Ishikawa (cell line): Measurements from ENCODE around the gene DCAF6.

Experiments
- CEBPB ChIP-seq: IDR thresholded peaks from 2 replicates; pipeline ENCODE4 v1.6.1; 2012
- CREB1 ChIP-seq: IDR thresholded peaks from 2 replicates; pipeline ENCODE4 v1.6.1; 2012; ENCODE audit warnings: low read depth
- EGR1 ChIP-seq: IDR thresholded peaks from 2 replicates; pipeline ENCODE4 v1.6.1; 2012
- EP300 ChIP-seq: IDR thresholded peaks from 2 replicates; pipeline ENCODE4 v1.6.1; 2012; ENCODE audit warnings: borderline replicate concordance
- FOXM1 ChIP-seq: IDR thresholded peaks from 2 replicates; pipeline ENCODE4 v1.6.1; 2012; ENCODE audit warnings: low read depth, borderline replicate concordance
- NFIC ChIP-seq: IDR thresholded peaks from 2 replicates; pipeline ENCODE4 v1.6.1; 2012
- RAD21 ChIP-seq: IDR thresholded peaks from 2 replicates; pipeline ENCODE4 v1.6.1; 2012; ENCODE audit warnings: low read depth
- TCF12 ChIP-seq: IDR thresholded peaks from 2 replicates; pipeline ENCODE4 v1.6.1; 2012; ENCODE audit warnings: low read depth
- TEAD4 ChIP-seq: IDR thresholded peaks from 2 replicates; pipeline ENCODE4 v1.6.1; 2012
- YY1 ChIP-seq: IDR thresholded peaks from 2 replicates; pipeline ENCODE4 v1.6.1; 2012; ENCODE audit warnings: low read depth
- ZBTB7A ChIP-seq: IDR thresholded peaks from 2 replicates; pipeline ENCODE4 v1.6.1; 2012; ENCODE audit warnings: low read depth
- TF ChIP-seq, protein P1 (sequence below): IDR thresholded peaks from 2 replicates; pipeline ENCODE4 v1.6.1; 2012
- TF ChIP-seq, protein P2 (sequence below): IDR thresholded peaks from 2 replicates; pipeline ENCODE4 v1.6.1; 2012

DNA sequence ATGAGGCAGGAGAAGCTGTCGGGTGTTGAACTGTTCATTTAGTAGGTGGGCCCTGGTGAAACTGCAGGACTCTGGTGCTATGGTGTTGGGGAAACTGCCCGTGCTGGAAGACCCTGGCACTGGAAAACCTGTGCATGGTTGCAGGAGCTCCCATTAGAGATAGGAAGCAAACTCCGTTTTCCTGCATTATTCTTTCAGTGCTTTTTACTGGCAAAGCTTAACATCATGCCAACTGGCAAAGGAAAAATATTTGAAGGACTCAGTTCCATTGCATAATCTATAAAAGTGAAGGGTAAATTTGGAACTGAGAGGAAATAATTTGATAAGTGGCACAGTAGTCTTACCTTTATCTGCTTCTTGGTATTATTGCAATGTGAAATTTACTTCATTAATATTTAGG lies 32.1 kb downstream of the DCAF6 start:
- no peak for TF ChIP-seq FOXM1
- TF ChIP-seq, protein P1, sequence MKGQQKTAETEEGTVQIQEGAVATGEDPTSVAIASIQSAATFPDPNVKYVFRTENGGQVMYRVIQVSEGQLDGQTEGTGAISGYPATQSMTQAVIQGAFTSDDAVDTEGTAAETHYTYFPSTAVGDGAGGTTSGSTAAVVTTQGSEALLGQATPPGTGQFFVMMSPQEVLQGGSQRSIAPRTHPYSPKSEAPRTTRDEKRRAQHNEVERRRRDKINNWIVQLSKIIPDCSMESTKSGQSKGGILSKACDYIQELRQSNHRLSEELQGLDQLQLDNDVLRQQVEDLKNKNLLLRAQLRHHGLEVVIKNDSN, result no peak
- TF ChIP-seq EP300, result no peak
- TF ChIP-seq EGR1, result no peak
- no peak for TF ChIP-seq CEBPB
- TF ChIP-seq TCF12, result no peak
- TF ChIP-seq, protein P2, sequence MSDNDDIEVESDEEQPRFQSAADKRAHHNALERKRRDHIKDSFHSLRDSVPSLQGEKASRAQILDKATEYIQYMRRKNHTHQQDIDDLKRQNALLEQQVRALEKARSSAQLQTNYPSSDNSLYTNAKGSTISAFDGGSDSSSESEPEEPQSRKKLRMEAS, result no peak
- TF ChIP-seq RAD21, result no peak
- TF ChIP-seq ZBTB7A, result no peak
- no peak for TF ChIP-seq YY1
- no peak for TF ChIP-seq NFIC
- no peak for TF ChIP-seq CREB1
- TF ChIP-seq TEAD4, result no peak
